HEK293 (cell line): Measurements from ENCODE around the gene BHLHA9.

Source experiments
- CTCF ChIA-PET: fragments of 350-600 bp; formaldehyde crosslinking; extraction: SDS; loops from one replicate; lab custom pipeline; 2021; ENCODE audit warnings: antibody characterized with exemption; lab: Yijun Ruan, JAX
- POLR2A ChIA-PET: fragments of 300-600 bp; formaldehyde crosslinking; extraction: SDS; loops from one replicate; lab custom pipeline; 2020; ENCODE audit warnings: antibody characterized with exemption, inconsistent platforms; lab: Yijun Ruan, JAX
- H3K27ac ChIP-seq: fragments of 200-500 bp; sonication (Bioruptor generic); 2 replicates; pipeline ENCODE4 v1.5.1; 2014; ENCODE audit warnings: low read depth, low read length, control low read depth, inconsistent platforms; ENCODE audit errors: extremely low read depth
- H3K36me3 ChIP-seq, 2 experiments: fragments of 200-500 bp in 1 of 2; sonication (Bioruptor generic) in 1 of 2; 1 replicate in 1 of 2; 2 replicates in 1 of 2; pipeline ENCODE4 v1.5.1; 2014 to 2017; ENCODE audit warnings: inconsistent platforms in 2 of 2, low read length in 2 of 2; ENCODE audit not compliant: control insufficient read depth in 2 of 2, insufficient read depth in 1 of 2
- H3K4me1 ChIP-seq: fragments of 200-500 bp; sonication (Bioruptor generic); 2 replicates; pipeline ENCODE4 v1.5.1; 2014; ENCODE audit warnings: mild to moderate bottlenecking, low read length, inconsistent platforms; ENCODE audit not compliant: control insufficient read depth, insufficient read depth
- H3K4me3 ChIP-seq: 2 replicates; pipeline ENCODE4 v1.5.1; 2011; ENCODE audit warnings: low read depth, mild to moderate bottlenecking, control low read depth, low read length, moderate library complexity
- H3K9me3 ChIP-seq: fragments of 200-500 bp; sonication (Bioruptor generic); 2 replicates; pipeline ENCODE4 v1.5.1; 2014; ENCODE audit warnings: low read depth, low read length, inconsistent platforms; ENCODE audit not compliant: control insufficient read depth, insufficient read depth
- BCL11A ChIP-seq: fragments of 450-650 bp; formaldehyde crosslinking; IDR thresholded peaks from 2 replicates; pipeline ENCODE4 v1.5.1; 2016; ENCODE audit warnings: low read depth, missing biosample characterization, missing genetic modification characterization
- MEIS1 ChIP-seq: sonication (generic); formaldehyde crosslinking; IDR thresholded peaks from 2 replicates; pipeline ENCODE4 v1.8.1; 2022; ENCODE audit warnings: missing genetic modification reagents, mild to moderate bottlenecking, borderline replicate concordance
- WT1 ChIP-seq: fragments of 450-650 bp; formaldehyde crosslinking; IDR thresholded peaks from 2 replicates; pipeline ENCODE4 v1.5.1; 2016; ENCODE audit warnings: missing biosample characterization, missing genetic modification characterization
- ZBTB48 ChIP-seq: fragments of 450-650 bp; formaldehyde crosslinking; IDR thresholded peaks from 2 replicates; pipeline ENCODE4 v1.5.1; 2016; ENCODE audit warnings: missing biosample characterization, missing genetic modification characterization
- ZBTB49 ChIP-seq: fragments of 450-650 bp; formaldehyde crosslinking; IDR thresholded peaks from 2 replicates; pipeline ENCODE4 v1.5.1; 2016; ENCODE audit warnings: missing biosample characterization, missing genetic modification characterization, low read depth
- ZFP37 ChIP-seq: fragments of 450-650 bp; formaldehyde crosslinking; IDR thresholded peaks from 2 replicates; pipeline ENCODE4 v1.5.1; 2016; ENCODE audit warnings: missing biosample characterization, missing genetic modification characterization
- ZFP41 ChIP-seq: fragments of 450-650 bp; formaldehyde crosslinking; IDR thresholded peaks from 2 replicates; pipeline ENCODE4 v1.5.1; 2016; ENCODE audit warnings: missing biosample characterization, missing genetic modification characterization, borderline replicate concordance
- ZNF138 ChIP-seq: fragments of 450-650 bp; formaldehyde crosslinking; IDR thresholded peaks from 2 replicates; pipeline ENCODE4 v1.5.1; 2016; ENCODE audit warnings: missing biosample characterization, missing genetic modification characterization, borderline replicate concordance
- ZNF155 ChIP-seq: fragments of 450-650 bp; formaldehyde crosslinking; IDR thresholded peaks from 2 replicates; pipeline ENCODE4 v1.5.1; 2016; ENCODE audit warnings: missing biosample characterization, missing genetic modification characterization
- ZNF157 ChIP-seq: fragments of 450-650 bp; formaldehyde crosslinking; IDR thresholded peaks from 2 replicates; pipeline ENCODE4 v1.5.1; 2016; ENCODE audit warnings: missing biosample characterization, missing genetic modification characterization
- ZNF221 ChIP-seq: fragments of 450-650 bp; formaldehyde crosslinking; IDR thresholded peaks from 2 replicates; pipeline ENCODE4 v1.5.1; 2017; ENCODE audit warnings: missing biosample characterization, missing genetic modification characterization, borderline replicate concordance
- ZNF391 ChIP-seq: fragments of 450-650 bp; formaldehyde crosslinking; IDR thresholded peaks from 2 replicates; pipeline ENCODE4 v1.5.1; 2016; ENCODE audit warnings: low read depth, missing biosample characterization, missing genetic modification characterization, borderline replicate concordance
- ZNF433 ChIP-seq: fragments of 450-650 bp; formaldehyde crosslinking; IDR thresholded peaks from 2 replicates; pipeline ENCODE4 v1.5.1; 2016; ENCODE audit warnings: missing biosample characterization, missing genetic modification characterization, low read depth
- ZNF48 ChIP-seq: fragments of 450-650 bp; formaldehyde crosslinking; IDR thresholded peaks from 2 replicates; pipeline ENCODE4 v1.5.1; 2016; ENCODE audit warnings: missing biosample characterization, missing genetic modification characterization
- ZNF501 ChIP-seq: fragments of 450-650 bp; formaldehyde crosslinking; IDR thresholded peaks from 2 replicates; pipeline ENCODE4 v1.5.1; 2016; ENCODE audit warnings: missing biosample characterization, missing genetic modification characterization
- ZNF585B ChIP-seq: fragments of 450-650 bp; formaldehyde crosslinking; IDR thresholded peaks from 2 replicates; pipeline ENCODE4 v1.5.1; 2016; ENCODE audit warnings: missing biosample characterization, missing genetic modification characterization
- ZNF621 ChIP-seq: fragments of 450-650 bp; formaldehyde crosslinking; IDR thresholded peaks from 2 replicates; pipeline ENCODE4 v1.5.1; 2017; ENCODE audit warnings: missing biosample characterization, missing genetic modification characterization
- ZNF707 ChIP-seq: fragments of 450-650 bp; formaldehyde crosslinking; IDR thresholded peaks from 2 replicates; pipeline ENCODE4 v1.5.1; 2016; ENCODE audit warnings: missing biosample characterization, missing genetic modification characterization
- ZNF768 ChIP-seq: fragments of 450-650 bp; formaldehyde crosslinking; IDR thresholded peaks from 2 replicates; pipeline ENCODE4 v1.5.1; 2018; ENCODE audit warnings: missing biosample characterization, mild to moderate bottlenecking, missing genetic modification characterization
- TF ChIP-seq, protein P1 (sequence below): fragments of 450-650 bp; formaldehyde crosslinking; IDR thresholded peaks from 2 replicates; pipeline ENCODE4 v1.5.1; 2016; ENCODE audit warnings: missing biosample characterization, missing genetic modification characterization
- TF ChIP-seq, protein P2 (sequence below): fragments of 450-650 bp; formaldehyde crosslinking; IDR thresholded peaks from 2 replicates; pipeline ENCODE4 v1.5.1; 2016; ENCODE audit warnings: missing biosample characterization, missing genetic modification characterization
- TF ChIP-seq, protein P3 (sequence below): fragments of 450-650 bp; formaldehyde crosslinking; IDR thresholded peaks from 2 replicates; pipeline ENCODE4 v1.5.1; 2016; ENCODE audit warnings: missing biosample characterization, missing genetic modification characterization
- TF ChIP-seq, protein P4 (sequence below): fragments of 450-650 bp; formaldehyde crosslinking; IDR thresholded peaks from 2 replicates; pipeline ENCODE4 v1.5.1; 2016; ENCODE audit warnings: missing biosample characterization, missing genetic modification characterization

The BHLHA9 gene

GRCh38 chr17:1223662-1224061 lies 46.6 kb upstream of the BHLHA9 start (continued):
- TF ChIP-seq BCL11A (tag by site-specific recombination) (no peak), ZNF138 (tag by site-specific recombination) (no peak), ZBTB49 (no peak), MEIS1 (no peak)
- TF ChIP-seq, protein P1, sequence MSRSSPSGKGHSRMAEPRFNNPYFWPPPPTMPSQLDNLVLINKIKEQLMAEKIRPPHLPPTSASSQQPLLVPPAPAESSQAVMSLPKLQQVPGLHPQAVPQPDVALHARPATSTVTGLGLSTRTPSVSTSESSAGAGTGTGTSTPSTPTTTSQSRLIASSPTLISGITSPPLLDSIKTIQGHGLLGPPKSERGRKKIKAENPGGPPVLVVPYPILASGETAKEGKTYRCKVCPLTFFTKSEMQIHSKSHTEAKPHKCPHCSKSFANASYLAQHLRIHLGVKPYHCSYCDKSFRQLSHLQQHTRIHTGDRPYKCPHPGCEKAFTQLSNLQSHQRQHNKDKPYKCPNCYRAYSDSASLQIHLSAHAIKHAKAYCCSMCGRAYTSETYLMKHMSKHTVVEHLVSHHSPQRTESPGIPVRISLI (tag by site-specific recombination), result no peak
- TF ChIP-seq, protein P2, sequence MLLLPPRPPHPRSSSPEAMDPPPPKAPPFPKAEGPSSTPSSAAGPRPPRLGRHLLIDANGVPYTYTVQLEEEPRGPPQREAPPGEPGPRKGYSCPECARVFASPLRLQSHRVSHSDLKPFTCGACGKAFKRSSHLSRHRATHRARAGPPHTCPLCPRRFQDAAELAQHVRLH, result no peak

DNA sequence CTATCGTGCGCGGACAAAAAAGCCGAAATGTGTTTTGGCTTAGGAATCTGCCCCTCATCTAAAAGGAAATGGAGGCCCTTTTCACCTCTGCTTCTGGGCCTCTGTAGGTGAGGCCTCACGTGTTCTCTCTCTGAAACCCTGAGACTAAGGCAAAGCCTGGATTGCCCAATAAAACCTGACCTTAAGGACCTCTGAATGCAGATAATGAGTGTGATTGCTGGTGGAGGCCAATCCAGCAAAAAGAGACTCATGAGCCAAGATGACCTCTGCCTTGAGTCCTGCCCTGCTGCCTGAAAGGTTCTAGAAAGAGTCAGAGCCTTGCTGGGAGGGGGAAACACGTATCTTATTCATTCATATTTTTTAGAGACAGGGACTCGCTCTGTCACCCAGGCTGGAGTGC lies 45.9 kb upstream of the BHLHA9 start:
- Histone ChIP-seq H3K4me3 (no peak overlapping the region), H3K36me3 (peaks cover 0 to 14% of the 10 kb centered on the region in 2 experiments; a peak in 2 of 3 replicates), H3K9me3 (no peaks in the 10 kb centered on the region), H3K27ac (no peak overlapping the region), H3K4me1 (no peaks in the 10 kb centered on the region)
- ChIA-PET POLR2A (no interaction called here), CTCF (no interaction called here)
- TF ChIP-seq ZNF221 (tag by site-specific recombination) (no peak), ZNF391 (no peak), ZFP37 (no peak), ZNF48 (no peak), WT1 (tag by site-specific recombination) (no peak), ZNF585B (tag by site-specific recombination) (no peak), ZNF707 (tag by site-specific recombination) (no peak), ZNF157 (tag by site-specific recombination) (no peak), ZBTB48 (tag by site-specific recombination) (no peak), ZNF621 (tag by site-specific recombination) (no peak), ZNF155 (tag by site-specific recombination) (no peak), ZNF501 (tag by site-specific recombination) (no peak), ZFP41 (tag by site-specific recombination) (no peak), ZNF768 (tag by site-specific recombination) (no peak), ZNF433 (tag by site-specific recombination) (no peak)
- TF ChIP-seq, protein P3, sequence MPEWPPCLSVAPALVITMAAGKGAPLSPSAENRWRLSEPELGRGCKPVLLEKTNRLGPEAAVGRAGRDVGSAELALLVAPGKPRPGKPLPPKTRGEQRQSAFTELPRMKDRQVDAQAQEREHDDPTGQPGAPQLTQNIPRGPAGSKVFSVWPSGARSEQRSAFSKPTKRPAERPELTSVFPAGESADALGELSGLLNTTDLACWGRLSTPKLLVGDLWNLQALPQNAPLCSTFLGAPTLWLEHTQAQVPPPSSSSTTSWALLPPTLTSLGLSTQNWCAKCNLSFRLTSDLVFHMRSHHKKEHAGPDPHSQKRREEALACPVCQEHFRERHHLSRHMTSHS, result no peak
- TF ChIP-seq, protein P4, sequence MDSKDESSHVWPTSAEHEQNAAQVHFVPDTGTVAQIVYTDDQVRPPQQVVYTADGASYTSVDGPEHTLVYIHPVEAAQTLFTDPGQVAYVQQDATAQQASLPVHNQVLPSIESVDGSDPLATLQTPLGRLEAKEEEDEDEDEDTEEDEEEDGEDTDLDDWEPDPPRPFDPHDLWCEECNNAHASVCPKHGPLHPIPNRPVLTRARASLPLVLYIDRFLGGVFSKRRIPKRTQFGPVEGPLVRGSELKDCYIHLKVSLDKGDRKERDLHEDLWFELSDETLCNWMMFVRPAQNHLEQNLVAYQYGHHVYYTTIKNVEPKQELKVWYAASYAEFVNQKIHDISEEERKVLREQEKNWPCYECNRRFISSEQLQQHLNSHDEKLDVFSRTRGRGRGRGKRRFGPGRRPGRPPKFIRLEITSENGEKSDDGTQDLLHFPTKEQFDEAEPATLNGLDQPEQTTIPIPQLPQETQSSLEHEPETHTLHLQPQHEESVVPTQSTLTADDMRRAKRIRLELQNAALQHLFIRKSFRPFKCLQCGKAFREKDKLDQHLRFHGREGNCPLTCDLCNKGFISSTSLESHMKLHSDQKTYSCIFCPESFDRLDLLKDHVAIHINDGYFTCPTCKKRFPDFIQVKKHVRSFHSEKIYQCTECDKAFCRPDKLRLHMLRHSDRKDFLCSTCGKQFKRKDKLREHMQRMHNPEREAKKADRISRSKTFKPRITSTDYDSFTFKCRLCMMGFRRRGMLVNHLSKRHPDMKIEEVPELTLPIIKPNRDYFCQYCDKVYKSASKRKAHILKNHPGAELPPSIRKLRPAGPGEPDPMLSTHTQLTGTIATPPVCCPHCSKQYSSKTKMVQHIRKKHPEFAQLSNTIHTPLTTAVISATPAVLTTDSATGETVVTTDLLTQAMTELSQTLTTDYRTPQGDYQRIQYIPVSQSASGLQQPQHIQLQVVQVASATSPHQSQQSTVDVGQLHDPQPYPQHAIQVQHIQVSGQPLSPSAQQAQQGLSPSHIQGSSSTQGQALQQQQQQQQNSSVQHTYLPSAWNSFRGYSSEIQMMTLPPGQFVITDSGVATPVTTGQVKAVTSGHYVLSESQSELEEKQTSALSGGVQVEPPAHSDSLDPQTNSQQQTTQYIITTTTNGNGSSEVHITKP, result no peak
